ENCODE measurements around the gene KRT7.

DNA sequence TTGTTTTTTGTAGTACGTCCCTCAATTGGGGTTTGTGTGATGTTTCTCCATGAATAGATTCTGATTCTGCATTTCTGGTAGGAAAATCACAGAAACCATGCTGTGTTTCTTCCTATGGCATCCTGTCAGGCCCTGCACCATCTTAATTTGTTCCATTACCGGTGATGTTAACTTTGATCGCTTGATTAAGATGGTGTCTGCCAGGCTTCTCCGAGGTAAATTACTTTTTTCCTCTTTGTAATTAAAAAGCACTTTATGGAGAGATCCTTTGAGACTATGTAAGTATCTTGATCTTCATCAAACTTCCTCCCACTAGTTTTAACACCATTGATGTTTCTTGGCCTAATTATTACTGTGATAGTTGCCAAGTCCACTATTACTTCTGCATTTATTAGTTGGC lies 15.0 kb upstream of the KRT7 start:
- TF ChIP-seq EZH2 (IDR thresholded peaks at IDR 0.05; ENCODE audit: insufficient read depth, poor library complexity, severe bottlenecking) (no peak), EZH2phosphoT487 (IDR thresholded peaks at IDR 0.05; ENCODE audit: insufficient read depth, low read depth) (no peak)

All from GM23248 (cell line).